Ecto neural progenitor cell (in vitro differentiated cells): Measurements from ENCODE around the gene CEP19.

ENCODE experiments used
- DNase-seq: peaks from one replicate; pipeline ENCODE4 v3.0.0-alpha.2; 2018; ENCODE audit warnings: low spot score

Gene CEP19

DNA sequence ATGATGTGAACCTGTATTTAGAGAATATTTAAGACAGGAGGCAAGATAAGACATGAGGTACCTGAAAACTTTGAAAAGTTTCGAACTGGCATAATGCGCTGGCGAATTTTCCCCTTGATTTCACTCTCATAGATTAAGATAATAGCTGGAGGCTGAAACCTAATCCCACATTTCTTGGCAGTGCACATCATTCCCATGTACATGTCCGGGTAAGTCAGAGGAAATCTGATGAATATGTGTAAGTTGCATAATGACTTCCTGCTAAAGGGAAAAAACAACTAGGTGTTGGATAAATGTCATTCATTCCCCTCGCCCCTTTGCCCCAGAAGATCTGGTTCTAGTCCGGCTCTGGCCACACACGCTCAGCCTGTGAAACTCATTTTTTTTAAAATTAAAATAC lies 3.6 kb downstream of the CEP19 start:
- no peak for DNase-seq

- DNase-seq: no peak
Measured at GRCh38 chr3:196707566-196707965, 4.5 kb downstream of the CEP19 start.

DNA sequence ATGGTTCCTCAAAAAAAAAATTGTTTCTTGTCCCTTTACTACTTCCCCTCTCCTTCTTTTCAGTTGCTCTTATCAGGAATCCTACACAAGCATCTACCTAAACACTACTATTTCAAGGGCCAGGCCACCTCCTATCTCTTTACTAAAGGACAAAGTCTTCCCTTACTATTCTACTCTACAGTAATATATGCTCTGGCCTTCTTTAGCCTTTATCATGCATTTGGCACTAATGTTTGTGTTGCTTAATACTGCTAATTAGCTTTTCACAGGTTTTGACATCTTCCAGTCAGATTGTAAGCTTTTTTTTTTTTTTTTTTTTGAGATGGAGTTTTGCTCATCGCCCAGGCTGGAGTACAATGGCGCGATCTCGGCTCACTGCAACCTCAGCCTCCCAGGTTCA lies 5.3 kb downstream of the CEP19 start:
- no peak for DNase-seq

- no peak for DNase-seq
Measured at GRCh38 chr3:196706327-196706726, 5.7 kb downstream of the CEP19 start.

DNA sequence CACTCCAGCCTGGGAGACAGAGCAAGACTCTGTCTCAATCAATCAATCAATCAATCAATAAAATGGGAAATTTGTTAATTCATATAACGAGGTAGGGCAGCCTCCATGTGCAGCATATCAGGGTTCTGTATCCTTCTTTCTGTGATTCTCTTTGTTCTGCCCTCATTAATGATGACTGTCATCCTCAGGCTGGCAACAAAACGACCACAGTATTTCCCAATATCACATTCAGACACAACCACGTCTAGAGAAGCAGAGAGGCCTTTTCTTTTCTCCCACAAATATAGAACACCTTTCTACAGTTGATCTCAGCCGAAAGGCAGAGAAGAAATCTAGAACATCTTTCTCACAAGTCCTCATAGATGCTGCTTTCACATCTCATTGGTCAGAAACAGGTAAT lies 11.2 kb downstream of the CEP19 start:
- DNase-seq: no peak

- no peak for DNase-seq
Measured at GRCh38 chr3:196699749-196700148, 12.3 kb downstream of the CEP19 start.

GRCh38 chr3:196697270-196697669 lies 14.8 kb downstream of the CEP19 start:
- no peak for DNase-seq

- no peak for DNase-seq
Measured at GRCh38 chr3:196695849-196696226, 16.2 kb downstream of the CEP19 start.

DNA sequence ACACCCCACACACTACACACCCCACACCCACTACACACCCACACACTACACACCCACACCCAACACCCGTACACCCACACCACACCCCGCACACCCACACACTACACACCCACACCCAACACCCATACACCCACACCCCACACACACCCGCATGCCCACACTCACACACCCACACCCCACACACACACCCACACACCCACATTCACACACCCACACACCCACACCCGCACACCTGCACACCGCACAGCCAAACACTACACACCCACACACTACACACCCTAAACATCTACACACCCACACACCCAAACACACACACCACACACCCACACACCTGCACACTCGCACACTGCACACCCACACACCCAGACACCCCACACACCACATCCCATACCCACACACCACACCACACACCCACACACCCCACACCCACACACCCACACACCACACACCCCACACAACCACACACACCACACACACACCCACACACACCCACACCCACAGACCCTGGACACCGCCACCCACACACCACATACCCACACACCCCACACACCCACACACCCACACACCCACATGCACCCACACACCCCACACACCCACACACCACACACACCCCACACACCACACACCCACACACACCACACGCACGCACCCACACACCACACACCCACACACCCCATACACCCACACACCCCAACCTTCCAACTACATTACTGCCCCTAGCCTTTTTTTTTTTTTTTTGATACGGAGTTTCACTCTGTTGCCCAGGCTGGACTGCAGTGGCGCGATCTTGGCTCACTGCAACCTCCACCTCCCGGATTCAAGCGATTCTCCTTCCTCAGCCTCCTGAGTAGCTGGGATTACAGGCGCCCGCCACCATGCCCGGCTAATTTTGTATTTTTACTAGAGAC lies 16.9 kb downstream of the CEP19 start:
- DNase-seq: no peak

GRCh38 chr3:196694202-196694638 lies 17.8 kb downstream of the CEP19 start:
- DNase-seq: no peak

GRCh38 chr3:196691386-196691785 lies 20.7 kb downstream of the CEP19 start:
- no peak for DNase-seq

DNA sequence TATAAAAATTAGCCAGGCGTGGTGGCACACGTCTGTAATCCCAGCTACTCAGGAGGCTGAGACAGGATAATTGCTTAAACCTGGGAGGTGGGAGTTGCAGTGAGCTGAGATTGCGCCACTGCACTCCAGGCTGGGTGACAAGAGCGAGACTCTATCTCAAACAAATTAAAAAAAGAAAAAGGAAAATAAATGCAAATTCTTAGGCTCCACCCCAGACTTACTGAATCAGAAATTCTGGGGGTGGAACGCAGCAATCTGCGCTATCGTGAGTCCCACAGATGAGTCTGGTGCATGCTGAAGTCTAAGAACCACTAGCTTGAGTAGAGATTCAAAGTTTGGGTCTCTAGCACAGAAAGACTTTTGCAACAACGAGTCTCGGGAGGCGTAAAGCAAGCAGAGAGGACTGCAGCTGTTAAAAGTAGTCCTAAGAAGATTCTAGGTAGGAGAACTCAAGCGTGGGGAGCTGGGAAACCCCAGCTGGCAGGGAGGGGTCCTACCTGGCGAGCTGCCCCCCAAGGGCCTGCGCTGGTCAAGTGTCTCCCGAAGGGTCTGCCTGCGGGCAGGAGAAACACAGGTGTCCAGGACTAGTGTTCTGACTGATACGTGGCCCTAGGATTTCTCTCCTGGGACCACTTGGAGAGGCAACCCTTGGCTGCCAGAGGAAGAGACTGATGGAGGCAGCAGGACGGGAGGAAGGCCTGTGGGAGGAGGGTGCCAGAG lies 21.9 kb downstream of the CEP19 start:
- DNase-seq: no peak

DNA sequence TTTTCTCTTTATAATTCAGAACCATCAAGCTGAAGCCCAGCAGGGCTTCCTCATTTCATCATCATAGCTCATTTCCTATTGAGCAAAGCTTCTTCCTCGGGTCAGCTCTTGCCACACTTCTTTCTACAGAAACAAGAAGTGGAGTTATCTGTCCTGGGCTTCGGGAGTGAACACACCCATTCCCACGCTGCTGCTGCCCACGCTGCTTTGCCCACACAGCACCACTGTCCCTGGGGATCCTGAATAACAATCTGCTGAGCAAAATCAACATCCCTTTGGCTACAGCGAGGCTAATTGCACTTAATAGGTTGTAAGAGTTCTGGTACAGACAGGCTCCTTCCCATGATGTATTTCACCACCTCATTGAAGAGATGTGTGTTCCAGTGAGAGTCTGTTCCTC lies 23.7 kb downstream of the CEP19 start:
- no peak for DNase-seq

DNA sequence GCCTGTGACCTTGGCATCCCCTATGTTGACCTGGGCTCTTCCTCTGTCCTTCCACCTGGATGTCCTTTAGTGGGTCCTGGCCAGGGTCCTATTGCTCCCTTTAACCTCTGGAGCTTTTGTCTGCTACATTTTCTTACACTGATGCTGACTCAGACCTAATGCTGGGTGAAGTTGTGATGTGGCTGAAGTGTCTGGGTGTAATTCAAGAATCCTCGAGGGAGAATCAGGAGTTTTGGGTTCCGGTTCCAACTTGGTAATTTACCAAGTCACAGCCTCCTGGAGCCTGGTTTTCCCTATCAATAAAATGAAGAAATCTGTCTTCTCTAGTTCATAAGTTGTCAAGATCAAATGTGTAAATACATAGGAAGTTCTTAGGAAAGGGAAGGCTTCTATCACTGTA lies 25.6 kb downstream of the CEP19 start:
- no peak for DNase-seq

- peak; percentile 62 for DNase-seq
Measured at GRCh38 chr3:196684548-196685407, 27.3 kb downstream of the CEP19 start.

DNA sequence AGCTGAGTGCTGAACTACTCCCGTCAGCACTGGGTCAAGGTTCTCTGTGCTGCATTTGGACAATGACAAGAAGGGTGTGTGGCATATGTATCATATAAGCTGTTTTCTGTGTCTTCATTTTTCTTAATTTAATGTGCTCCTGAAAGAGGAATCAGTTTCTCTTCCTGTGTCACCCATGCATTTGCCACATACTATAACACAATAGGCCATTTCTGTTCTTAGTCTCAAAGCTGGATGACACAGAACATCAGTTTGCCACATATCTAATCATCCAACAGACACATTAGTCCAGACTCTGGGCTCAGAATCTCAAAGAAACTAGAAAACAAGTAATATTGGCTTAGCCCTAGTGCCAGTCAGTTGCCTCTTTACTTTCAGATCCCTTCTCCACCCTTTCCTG lies 34.1 kb downstream of the CEP19 start:
- DNase-seq: no peak

- DNase-seq: no peak
Measured at GRCh38 chr3:196677353-196677752, 34.7 kb downstream of the CEP19 start.

- no peak for DNase-seq
Measured at GRCh38 chr3:196673632-196674031, 38.4 kb downstream of the CEP19 start.

- no peak for DNase-seq
Measured at GRCh38 chr3:196670339-196670738, 41.7 kb downstream of the CEP19 start.

DNA sequence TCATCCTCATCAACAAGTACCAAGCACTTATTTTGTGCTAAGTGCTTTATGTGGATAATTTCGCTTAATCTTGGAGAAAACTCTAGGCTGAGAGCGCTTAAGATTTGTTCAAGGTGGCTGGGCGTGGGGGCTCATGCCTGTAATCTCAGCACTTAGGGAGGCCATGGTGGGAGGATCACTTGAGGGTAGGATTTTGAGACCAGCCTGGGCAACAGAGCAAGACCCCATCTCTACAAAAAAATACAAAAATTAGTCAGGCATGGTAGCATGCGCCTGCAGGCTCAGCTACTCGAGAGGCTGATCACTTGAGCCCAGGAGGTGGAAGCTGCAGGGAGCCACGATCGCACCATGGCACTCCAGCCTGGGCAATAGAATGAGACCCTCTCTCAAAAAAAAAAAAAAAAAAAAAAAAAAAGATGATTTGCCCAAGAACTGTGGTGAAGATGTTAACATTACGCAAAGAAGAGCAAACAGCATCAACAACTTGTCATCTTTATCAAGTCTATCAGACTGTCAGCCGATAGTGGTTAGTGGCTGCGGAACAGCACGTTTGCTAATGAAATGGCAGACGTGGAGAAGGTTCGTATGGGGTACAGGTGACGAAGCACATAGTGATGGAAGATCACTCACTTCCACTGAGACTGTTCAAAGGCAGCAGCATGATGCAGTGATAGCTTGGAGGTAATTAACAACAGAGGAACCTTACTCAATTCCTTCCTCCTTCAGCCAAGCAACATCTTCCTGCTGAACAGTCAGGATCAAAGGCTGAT lies 44.8 kb downstream of the CEP19 start:
- no peak for DNase-seq

GRCh38 chr3:196666001-196666867 lies 45.8 kb downstream of the CEP19 start:
- DNase-seq: peak; percentile 82
